ENCODE measurements around the gene ARMC12. TPM values are rescaled to one million over a fixed set of nuclear protein-coding genes. Genes with fewer than 3 reads are reported as not detected.

ARMC12 gene
- total and polyA plus RNA-seq, 2 experiments from 2014 or later, result 0.83 to 3.2 TPM

DNA sequence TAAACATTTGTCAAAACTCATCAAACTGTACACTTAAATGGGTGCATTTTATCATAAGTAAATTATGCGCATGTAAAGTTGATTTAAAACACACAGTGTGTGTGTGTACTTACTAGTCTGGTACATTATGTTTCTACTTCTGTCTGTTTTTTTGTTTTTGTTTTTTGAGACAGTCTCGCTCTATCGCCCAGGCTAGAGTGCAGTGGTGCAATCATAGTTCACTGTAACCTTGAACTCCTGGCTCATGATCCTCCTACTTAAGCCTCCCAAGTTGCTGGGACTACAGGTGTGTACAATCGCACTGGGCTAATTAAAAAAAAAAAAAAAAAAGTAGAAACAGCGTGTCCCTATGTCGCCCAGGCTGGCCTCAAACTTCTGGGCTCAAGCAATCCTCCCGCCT is 25.1 kb upstream of the ARMC12 start:
- Histone ChIP-seq H2AFZ (no peak overlapping the region), H3K27me3 (no peaks in the 10 kb centered on the region), H3K9me3 (ENCODE audit: low read depth) (no peaks in the 10 kb centered on the region), H3K4me3 (no peak overlapping the region), H4K20me1 (ENCODE audit: insufficient read depth, poor library complexity, severe bottlenecking) (no peaks in the 10 kb centered on the region), H3K27ac (no peak overlapping the region), H3K4me1 (ENCODE audit: insufficient read depth) (no peaks in the 10 kb centered on the region), H3K4me2 (no peak overlapping the region), H3K36me3 (replicated peaks; ENCODE audit: insufficient read depth, low read depth) (no peaks in the 10 kb centered on the region), H3K79me2 (no peaks in the 10 kb centered on the region), H3K9me2 (replicated peaks; ENCODE audit: insufficient read depth) (no peaks in the 10 kb centered on the region)
- TF ChIP-seq EZH2 (IDR thresholded peaks at IDR 0.05; ENCODE audit: borderline replicate concordance), result no peak
- no peak for TF ChIP-seq EZH2phosphoT487 (IDR thresholded peaks at IDR 0.05; ENCODE audit: low read depth, severe bottlenecking, unreplicated experiment)
- TF ChIP-seq, protein P1, sequence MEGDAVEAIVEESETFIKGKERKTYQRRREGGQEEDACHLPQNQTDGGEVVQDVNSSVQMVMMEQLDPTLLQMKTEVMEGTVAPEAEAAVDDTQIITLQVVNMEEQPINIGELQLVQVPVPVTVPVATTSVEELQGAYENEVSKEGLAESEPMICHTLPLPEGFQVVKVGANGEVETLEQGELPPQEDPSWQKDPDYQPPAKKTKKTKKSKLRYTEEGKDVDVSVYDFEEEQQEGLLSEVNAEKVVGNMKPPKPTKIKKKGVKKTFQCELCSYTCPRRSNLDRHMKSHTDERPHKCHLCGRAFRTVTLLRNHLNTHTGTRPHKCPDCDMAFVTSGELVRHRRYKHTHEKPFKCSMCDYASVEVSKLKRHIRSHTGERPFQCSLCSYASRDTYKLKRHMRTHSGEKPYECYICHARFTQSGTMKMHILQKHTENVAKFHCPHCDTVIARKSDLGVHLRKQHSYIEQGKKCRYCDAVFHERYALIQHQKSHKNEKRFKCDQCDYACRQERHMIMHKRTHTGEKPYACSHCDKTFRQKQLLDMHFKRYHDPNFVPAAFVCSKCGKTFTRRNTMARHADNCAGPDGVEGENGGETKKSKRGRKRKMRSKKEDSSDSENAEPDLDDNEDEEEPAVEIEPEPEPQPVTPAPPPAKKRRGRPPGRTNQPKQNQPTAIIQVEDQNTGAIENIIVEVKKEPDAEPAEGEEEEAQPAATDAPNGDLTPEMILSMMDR (IDR thresholded peaks at IDR 0.05; ENCODE audit: poor library complexity), result no peak
- DNase-seq (ENCODE audit: low spot score), result no peak
- WGBS (ENCODE audit: low lambda C conversion rate, missing lambda C conversion rate), result 95% methylated on average over 7 of the region's 7 CpGs

DNA sequence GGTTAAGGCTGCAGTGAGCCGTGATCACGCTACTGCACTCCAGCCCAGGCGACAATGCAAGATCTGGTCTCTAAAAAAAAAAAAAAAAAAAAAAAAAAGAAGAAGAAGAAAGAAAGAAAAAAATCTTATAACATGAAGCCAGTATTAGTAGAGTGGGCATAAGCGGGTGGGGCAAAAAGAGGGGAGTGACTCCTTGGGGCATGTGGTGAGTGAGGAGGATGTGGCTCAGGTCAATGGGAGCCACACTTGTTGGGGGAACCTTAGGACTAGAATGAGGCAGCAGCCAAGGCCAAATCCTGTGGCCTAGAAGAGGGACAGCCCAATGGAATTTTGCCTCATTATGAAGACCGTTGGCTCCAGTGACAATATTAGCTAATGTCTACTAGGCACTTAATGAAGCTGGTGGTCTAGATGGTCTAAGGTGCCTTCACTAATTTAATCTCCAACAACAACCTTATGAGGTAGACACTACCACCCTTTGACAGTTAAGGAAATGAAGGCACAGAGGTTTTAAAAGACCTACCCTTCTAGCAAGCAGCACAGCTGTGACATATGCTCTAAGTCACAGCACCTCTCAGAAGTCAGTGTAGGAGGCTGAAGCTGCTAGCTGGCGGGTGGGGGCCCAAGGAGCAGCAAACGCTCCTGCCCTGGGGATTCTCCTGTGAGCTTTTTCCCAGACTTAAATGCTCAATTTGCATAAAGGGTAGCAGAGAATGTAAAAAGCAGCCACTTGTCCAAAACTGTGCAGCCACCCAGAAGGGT is 23.6 kb upstream of the ARMC12 start:
- H2AFZ ChIP-seq, result no peak overlapping the region
- H3K36me3 ChIP-seq (replicated peaks; ENCODE audit: insufficient read depth, low read depth), result no peaks in the 10 kb centered on the region
- H3K4me1 ChIP-seq (ENCODE audit: insufficient read depth), result peaks cover 3% of the 10 kb centered on the region
- no peak for DNase-seq (ENCODE audit: low spot score)
- H3K9me3 ChIP-seq (ENCODE audit: low read depth), result no peaks in the 10 kb centered on the region
- 83% methylated on average over 7 of the region's 7 CpGs for WGBS (ENCODE audit: low lambda C conversion rate, missing lambda C conversion rate)
- no peaks in the 10 kb centered on the region for H3K9me2 ChIP-seq (replicated peaks; ENCODE audit: insufficient read depth)
- H4K20me1 ChIP-seq (ENCODE audit: insufficient read depth, poor library complexity, severe bottlenecking), result no peaks in the 10 kb centered on the region
- H3K4me2 ChIP-seq, result no peak overlapping the region
- no peaks in the 10 kb centered on the region for H3K27me3 ChIP-seq
- no peak overlapping the region for H3K4me3 ChIP-seq
- no peak overlapping the region for H3K27ac ChIP-seq
- TF ChIP-seq EZH2 (IDR thresholded peaks at IDR 0.05; ENCODE audit: borderline replicate concordance) (no peak), EZH2phosphoT487 (IDR thresholded peaks at IDR 0.05; ENCODE audit: low read depth, severe bottlenecking, unreplicated experiment) (no peak)
- TF ChIP-seq, protein P1 (IDR thresholded peaks at IDR 0.05; ENCODE audit: poor library complexity), result no peak
- no peaks in the 10 kb centered on the region for H3K79me2 ChIP-seq

DNA sequence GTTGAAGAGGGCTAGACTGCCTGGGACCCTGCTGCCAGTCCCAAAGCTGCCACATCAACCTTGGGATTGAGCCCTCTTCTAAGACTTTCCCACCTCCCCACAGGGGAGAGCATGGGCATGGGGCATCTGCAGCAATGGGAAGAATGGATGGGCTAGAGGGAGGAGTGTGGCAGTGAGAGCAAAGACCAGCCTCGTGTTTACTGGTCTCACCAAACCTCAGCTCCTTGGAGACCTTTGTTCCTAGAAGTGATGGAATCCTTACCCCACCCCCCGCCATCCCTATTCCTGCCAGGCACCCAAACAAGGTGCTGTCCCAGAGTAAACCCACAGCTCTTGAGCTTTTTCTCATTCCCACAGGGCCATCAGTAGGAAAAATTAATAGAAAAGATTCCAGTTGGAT is 20.0 kb upstream of the ARMC12 start:
- H3K27me3 ChIP-seq, result no peaks in the 10 kb centered on the region
- H2AFZ ChIP-seq, result no peak overlapping the region
- no peak for TF ChIP-seq EZH2phosphoT487 (IDR thresholded peaks at IDR 0.05; ENCODE audit: low read depth, severe bottlenecking, unreplicated experiment)
- TF ChIP-seq EZH2 (IDR thresholded peaks at IDR 0.05; ENCODE audit: borderline replicate concordance), result no peak
- TF ChIP-seq, protein P1 (IDR thresholded peaks at IDR 0.05; ENCODE audit: poor library complexity), result no peak
- no peaks in the 10 kb centered on the region for H3K36me3 ChIP-seq (replicated peaks; ENCODE audit: insufficient read depth, low read depth)
- H4K20me1 ChIP-seq (ENCODE audit: insufficient read depth, poor library complexity, severe bottlenecking), result no peaks in the 10 kb centered on the region
- no peaks in the 10 kb centered on the region for H3K9me2 ChIP-seq (replicated peaks; ENCODE audit: insufficient read depth)
- DNase-seq (ENCODE audit: low spot score), result no peak
- no peaks in the 10 kb centered on the region for H3K9me3 ChIP-seq (ENCODE audit: low read depth)
- H3K27ac ChIP-seq, result no peak overlapping the region
- no peak overlapping the region for H3K4me2 ChIP-seq
- WGBS (ENCODE audit: low lambda C conversion rate, missing lambda C conversion rate), result 63% methylated on average over 2 of the region's 2 CpGs
- H3K79me2 ChIP-seq, result no peaks in the 10 kb centered on the region
- H3K4me1 ChIP-seq (ENCODE audit: insufficient read depth), result peaks cover 31% of the 10 kb centered on the region
- no peak overlapping the region for H3K4me3 ChIP-seq

All from hepatocyte (in vitro differentiated cells).